ENCODE measurements around the gene IQSEC3. TPM values are rescaled to one million over a fixed set of nuclear protein-coding genes. Genes with fewer than 3 reads are reported as not detected.

The IQSEC3 gene
- total and polyA plus RNA-seq, 2 of the 13 experiments (the other 11 are each of a cell fraction or from before 2014, with no cell fraction given) = not detected

- H3K9ac ChIP-seq (ENCODE audit: insufficient read depth, low read depth, low read length) = no peak overlapping the region
- H3K4me3 ChIP-seq (replicated peaks in 1 of 3; ENCODE audit: insufficient read depth in 1 of 3, low read depth in 2 of 3, low read length in 3 of 3) = peak overlapping the region in 1 of 3 experiments; percentile 7; a peak in 1 of 6 replicates
- DNase-seq (ENCODE audit: low spot score) (no peak), ATAC-seq (peak; percentile 58), FAIRE-seq (no peak)
- H3K4me1 ChIP-seq (ENCODE audit: insufficient read depth, low read length) = peaks cover 46% of the 10 kb centered on the region
- POLR2A ChIA-PET = no interaction called here
- no peaks in the 10 kb centered on the region for H3K79me2 ChIP-seq (ENCODE audit: insufficient read depth, low read length)
- no peaks in the 10 kb centered on the region for H4K20me1 ChIP-seq (ENCODE audit: insufficient read depth, low read length)
- intact Hi-C loops (cut with micrococcal nuclease; ENCODE audit: unreplicated experiment) (loop anchor here (5.0 kb wide), 1 partner anchor 37 kb away; the partner anchor contains the start of gene SLC6A12), in situ Hi-C loops (cut with HindIII; ENCODE audit: extremely low pct_ligation_motif_present, low pct_unique_long_range_greater_than_20kb) (no loop called here)
- peaks cover 10 to 70% of the 10 kb centered on the region in 2 experiments; a peak in 4 of 5 replicates for H3K27me3 ChIP-seq (ENCODE audit: control insufficient read depth in 1 of 2, insufficient read depth in 2 of 2, low read length in 2 of 2)
- no peaks in the 10 kb centered on the region for H3K9me3 ChIP-seq (ENCODE audit: low read length)
- TF ChIP-seq ZFX (CRISPR knock-in tag; IDR thresholded peaks at IDR 0.05; ENCODE audit: low read depth) (0 out of 2 replicates have a peak, but pooled peaks have one; percentile 9), ZNF263 (CRISPR knock-in tag; IDR thresholded peaks at IDR 0.05) (peak; percentile 88)
- TF ChIP-seq, protein P1, sequence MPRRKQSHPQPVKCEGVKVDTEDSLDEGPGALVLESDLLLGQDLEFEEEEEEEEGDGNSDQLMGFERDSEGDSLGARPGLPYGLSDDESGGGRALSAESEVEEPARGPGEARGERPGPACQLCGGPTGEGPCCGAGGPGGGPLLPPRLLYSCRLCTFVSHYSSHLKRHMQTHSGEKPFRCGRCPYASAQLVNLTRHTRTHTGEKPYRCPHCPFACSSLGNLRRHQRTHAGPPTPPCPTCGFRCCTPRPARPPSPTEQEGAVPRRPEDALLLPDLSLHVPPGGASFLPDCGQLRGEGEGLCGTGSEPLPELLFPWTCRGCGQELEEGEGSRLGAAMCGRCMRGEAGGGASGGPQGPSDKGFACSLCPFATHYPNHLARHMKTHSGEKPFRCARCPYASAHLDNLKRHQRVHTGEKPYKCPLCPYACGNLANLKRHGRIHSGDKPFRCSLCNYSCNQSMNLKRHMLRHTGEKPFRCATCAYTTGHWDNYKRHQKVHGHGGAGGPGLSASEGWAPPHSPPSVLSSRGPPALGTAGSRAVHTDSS (CRISPR knock-in tag; conservative IDR thresholded peaks at IDR 0.05) = no peak
- no peak overlapping the region for H3K27ac ChIP-seq (ENCODE audit: extremely low read length, insufficient read depth, low read length)
- no peaks in the 10 kb centered on the region for H3K36me3 ChIP-seq (replicated peaks in 1 of 2; ENCODE audit: control insufficient read depth in 1 of 2, insufficient read depth in 2 of 2, low read length in 2 of 2)
- no peak overlapping the region for H2AFZ ChIP-seq (ENCODE audit: low read length)
- H3K4me2 ChIP-seq (ENCODE audit: low read depth, low read length) = peak overlapping the region; percentile 67
- no TSS peak for BruUV-seq (replicated peaks)
- CTCF ChIA-PET (ENCODE audit: low intra/inter-chr PET ratio, low total read pairs) = no interaction called here
- WGBS (ENCODE audit: low lambda C conversion rate) = 0% methylated on average over 2 of the region's 10 CpGs
Measured at GRCh38 chr12:175250-175649, 108.7 kb downstream of the IQSEC3 start.

- H3K9me3 ChIP-seq (ENCODE audit: low read length) = no peaks in the 10 kb centered on the region
- CTCF ChIA-PET (ENCODE audit: low intra/inter-chr PET ratio, low total read pairs) = no interaction called here
- H3K4me1 ChIP-seq (ENCODE audit: insufficient read depth, low read length) = peaks cover 51% of the 10 kb centered on the region
- DNase-seq (ENCODE audit: low spot score) (no peak), FAIRE-seq (no peak), ATAC-seq (peak; percentile 8; the same call in 2 of the 3 replicates)
- H2AFZ ChIP-seq (ENCODE audit: low read length) = no peak overlapping the region
- no peak overlapping the region for H3K27ac ChIP-seq (ENCODE audit: extremely low read length, insufficient read depth, low read length)
- H3K79me2 ChIP-seq (ENCODE audit: insufficient read depth, low read length) = no peaks in the 10 kb centered on the region
- no peaks in the 10 kb centered on the region for H4K20me1 ChIP-seq (ENCODE audit: insufficient read depth, low read length)
- no peak overlapping the region for H3K9ac ChIP-seq (ENCODE audit: insufficient read depth, low read depth, low read length)
- peaks cover 10 to 66% of the 10 kb centered on the region in 2 experiments; a peak in 4 of 5 replicates for H3K27me3 ChIP-seq (ENCODE audit: control insufficient read depth in 1 of 2, insufficient read depth in 2 of 2, low read length in 2 of 2)
- peak overlapping the region in 1 of 3 experiments; percentile 52; a peak in 1 of 6 replicates for H3K4me3 ChIP-seq (replicated peaks in 1 of 3; ENCODE audit: insufficient read depth in 1 of 3, low read depth in 2 of 3, low read length in 3 of 3)
- no TSS peak for BruUV-seq (replicated peaks)
- intact Hi-C loops (cut with micrococcal nuclease; ENCODE audit: unreplicated experiment) = loop anchor here (5.0 kb wide), 1 partner anchor 37 kb away; the partner anchor contains the start of gene SLC6A12
- no CpG with 5 or more reads among the region's 16 CpGs for WGBS (ENCODE audit: low lambda C conversion rate)
- in situ Hi-C loops (cut with HindIII; ENCODE audit: extremely low pct_ligation_motif_present, low pct_unique_long_range_greater_than_20kb) = no loop called here
- peak overlapping the region; percentile 67 for H3K4me2 ChIP-seq (ENCODE audit: low read depth, low read length)
- H3K36me3 ChIP-seq (replicated peaks in 1 of 2; ENCODE audit: control insufficient read depth in 1 of 2, insufficient read depth in 2 of 2, low read length in 2 of 2) = no peaks in the 10 kb centered on the region
- POLR2A ChIA-PET = no interaction called here
- TF ChIP-seq ZNF430 (CRISPR knock-in tag; IDR thresholded peaks at IDR 0.05) (no peak), ZBTB40 (IDR thresholded peaks at IDR 0.05) (no peak), ZBTB40 (CRISPR knock-in tag; IDR thresholded peaks at IDR 0.05) (no peak), AHR (CRISPR knock-in tag; IDR thresholded peaks at IDR 0.05) (no peak), SPEN (CRISPR knock-in tag; IDR thresholded peaks at IDR 0.05; ENCODE audit: low read depth) (0 out of 2 replicates have a peak, but pooled peaks have one; percentile 6)
Measured at GRCh38 chr12:175759-176158, 109.2 kb downstream of the IQSEC3 start.
